GM08714 (cell line): Measurements from ENCODE around the gene PCCB.
"Not testable (repeated sequence)": the region's sequence is repeated elsewhere in the genome, so short reads cannot be mapped to it uniquely, and the experiment has no call there.

Experiments used
- H3K4me3 ChIP-seq: fragments of 200-500 bp; sonication (Bioruptor generic); 2 replicates; pipeline ENCODE4 v1.5.1; 2014; ENCODE audit warnings: mild to moderate bottlenecking, low read length, inconsistent platforms
- ZNF274 ChIP-seq: IDR thresholded peaks from 2 replicates; pipeline ENCODE4 v1.6.1; 2012; ENCODE audit warnings: mild to moderate bottlenecking, low read depth, low read length

PCCB gene

GRCh38 chr3:136366289-136366688, 116.1 kb downstream of the PCCB start:
- TF ChIP-seq ZNF274, result no peak
- no peak overlapping the region for H3K4me3 ChIP-seq

- not testable (repeated sequence) for H3K4me3 ChIP-seq
Measured at GRCh38 chr3:136375800-136376199, 125.7 kb downstream of the PCCB start.

- TF ChIP-seq ZNF274, result no peak
Measured at GRCh38 chr3:136377508-136377907, 127.4 kb downstream of the PCCB start.

GRCh38 chr3:136378011-136378410, 127.9 kb downstream of the PCCB start:
- no peak for TF ChIP-seq ZNF274
- no peak overlapping the region for H3K4me3 ChIP-seq

More at GRCh38 chr3:136377508-136377907, 127.4 kb downstream of the PCCB start:
- H3K4me3 ChIP-seq, result no peak overlapping the region
